CD14-positive monocyte (primary cell): ENCODE measurements around the gene ACSM3. TPM values are rescaled to one million over a fixed set of nuclear protein-coding genes. Genes with fewer than 3 reads are reported as not detected.

ENCODE experiments used
- DNase-seq, 3 donors: peaks; one replicate each; pipeline ENCODE4 v3.0.0-alpha.2; 2011 to 2022
- H2AFZ ChIP-seq: 2 replicates; pipeline ENCODE4 v1.6.0; 2012; ENCODE audit warnings: mild to moderate bottlenecking, low read depth, low read length, inconsistent platforms; ENCODE audit not compliant: insufficient read depth, poor library complexity, severe bottlenecking
- H3K27ac ChIP-seq, 2 donors: 1 replicate in 1 of 2; 2 replicates in 1 of 2; pipeline ENCODE4 v1.5.1; 2012 to 2013; ENCODE audit warnings: low read length in 2 of 2, control low read depth in 1 of 2, inconsistent platforms in 1 of 2, low read depth in 1 of 2, mild to moderate bottlenecking in 1 of 2
- H3K27me3 ChIP-seq, 2 donors: one replicate each; pipeline versions ENCODE4 v1.6.0 to v1.6.1; 2011 to 2013; ENCODE audit warnings: low read length in 2 of 2; ENCODE audit not compliant: control insufficient read depth in 2 of 2, insufficient read depth in 2 of 2
- H3K36me3 ChIP-seq, 2 donors: replicated peaks in 1 of 2; 1 replicate in 1 of 2; 2 replicates in 1 of 2; pipeline versions ENCODE4 v1.5.1 to v1.6.1; 2012 to 2013; ENCODE audit warnings: low read length in 2 of 2, control low read depth in 1 of 2, inconsistent platforms in 1 of 2, mild to moderate bottlenecking in 1 of 2; ENCODE audit not compliant: insufficient read depth in 2 of 2, control insufficient read depth in 1 of 2
- H3K4me1 ChIP-seq, 2 donors: 1 replicate in 1 of 2; 2 replicates in 1 of 2; pipeline versions ENCODE4 v1.5.1 to v1.6.1; 2012 to 2013; ENCODE audit warnings: low read length in 2 of 2, control low read depth in 1 of 2, inconsistent platforms in 1 of 2, mild to moderate bottlenecking in 1 of 2, moderate library complexity in 1 of 2; ENCODE audit not compliant: insufficient read depth in 2 of 2, control insufficient read depth in 1 of 2
- H3K4me2 ChIP-seq: replicated peaks from 2 replicates; pipeline ENCODE3; 2012; ENCODE audit warnings: low read length, moderate library complexity, mild to moderate bottlenecking; ENCODE audit not compliant: poor library complexity, severe bottlenecking; ENCODE audit errors: extremely low read depth
- H3K4me3 ChIP-seq, 3 experiments: fragments of 200-600 bp in 1 of 3; sonication (generic) in 1 of 3; replicated peaks in 1 of 3; 1 replicate in 2 of 3; 2 replicates in 1 of 3; pipeline ENCODE4 v1.5.1; 2011 to 2013; ENCODE audit warnings: low read length in 3 of 3, mild to moderate bottlenecking in 3 of 3, control low read depth in 2 of 3, low read depth in 2 of 3, inconsistent platforms in 1 of 3, moderate library complexity in 1 of 3
- H3K79me2 ChIP-seq: 2 replicates; pipeline ENCODE4 v1.6.0; 2012; ENCODE audit warnings: mild to moderate bottlenecking, control low read depth, inconsistent platforms, low read length, moderate library complexity; ENCODE audit not compliant: insufficient read depth
- H3K9ac ChIP-seq: 2 replicates; pipeline ENCODE4 v1.6.0; 2017; ENCODE audit warnings: low read length, mild to moderate bottlenecking; ENCODE audit not compliant: insufficient read depth, poor library complexity, severe bottlenecking
- H3K9me3 ChIP-seq, 2 donors: replicated peaks in 1 of 2; 1 replicate in 1 of 2; 2 replicates in 1 of 2; pipeline versions ENCODE4 v1.5.1 to v1.6.1; 2012 to 2013; ENCODE audit warnings: low read length in 2 of 2, control low read depth in 1 of 2; ENCODE audit not compliant: control insufficient read depth in 1 of 2, insufficient read depth in 1 of 2
- H4K20me1 ChIP-seq: 2 replicates; pipeline ENCODE4 v1.6.0; 2012; ENCODE audit warnings: mild to moderate bottlenecking, low read length, control low read depth, moderate library complexity; ENCODE audit not compliant: insufficient read depth
- H3K27ac Mint-ChIP-seq, 7 donors: one replicate each; pipeline ENCODE4 v1.8.0; 2020; ENCODE audit warnings: mild to moderate bottlenecking in 7 of 7, mixed read lengths in 7 of 7, moderate library complexity in 6 of 7, inconsistent platforms in 2 of 7
- H3K27me3 Mint-ChIP-seq, 3 donors: one replicate each; pipeline ENCODE4 v1.8.0; 2021 to 2022; ENCODE audit warnings: low read depth in 3 of 3, mild to moderate bottlenecking in 3 of 3, mixed read lengths in 3 of 3, moderate library complexity in 3 of 3, inconsistent platforms in 1 of 3
- H3K36me3 Mint-ChIP-seq, 2 donors: one replicate each; pipeline ENCODE4 v1.8.0; 2020; ENCODE audit warnings: mixed read lengths in 2 of 2, inconsistent platforms in 1 of 2, mild to moderate bottlenecking in 1 of 2
- H3K4me1 Mint-ChIP-seq: one replicate; pipeline ENCODE4 v1.8.0; 2020; ENCODE audit warnings: mild to moderate bottlenecking, mixed read lengths
- H3K4me3 Mint-ChIP-seq, 2 donors: one replicate each; pipeline ENCODE4 v1.8.0; 2020; ENCODE audit warnings: mild to moderate bottlenecking in 2 of 2, mixed read lengths in 2 of 2, moderate library complexity in 1 of 2
- H3K9me3 Mint-ChIP-seq, 7 donors: one replicate each; pipeline ENCODE4 v1.8.0; 2020 to 2022; ENCODE audit warnings: mixed read lengths in 7 of 7, mild to moderate bottlenecking in 6 of 7, moderate library complexity in 6 of 7, inconsistent platforms in 2 of 7
- CTCF ChIP-seq: fragments of 200-600 bp; IDR thresholded peaks from one replicate; pipeline ENCODE4 v1.8.0; 2022; ENCODE audit warnings: antibody characterized with exemption, mild to moderate bottlenecking
- WGBS: methylation state at CpG from one replicate; pipeline ENCODE4 v1.1.5; 2013; ENCODE audit warnings: missing lambda C conversion rate; ENCODE audit not compliant: insufficient coverage; 5-methylcytosine and 5-hydroxymethylcytosine counted together
- intact Hi-C, 2 donors: fragments of 100-400 bp; cut with micrococcal nuclease; formaldehyde crosslinking; loops; one replicate each; pipeline versions ENCODE4 v1.15.0 to v1.15.1; 2023
- polyA plus RNA-seq, 3 donors: library from polyadenylated mRNA; depleted of rRNA in 1 of 3; unstranded in 2 of 3; stranded (reverse) in 1 of 3; fragments of 300-500 nt in 2 of 3; fragments of >200 nt in 1 of 3; fragmentation: Illumina TruSeq in 2 of 3; gene quantifications; 1 replicate in 2 of 3; 2 replicates in 1 of 3; pipeline ENCODE4 v1.2.3, GENCODE V29; 2012 to 2021
- small RNA-seq: library from RNA; depleted of rRNA; stranded (forward); fragments of <200 nt; gene quantifications from one replicate; pipeline ENCODE3, GENCODE V24; 2012; ENCODE audit warnings: low read depth; ENCODE audit not compliant: insufficient read length

The ACSM3 gene
- polyA plus RNA-seq, 3 donors = 1.6 to 5.1 (median 1.9) TPM

GRCh38 chr16:20846030-20846429 lies 82.2 kb downstream of the ACSM3 start:
- DNase-seq = no peak
- intact Hi-C loops = no loop called here
- H3K9me3 Mint-ChIP-seq = no peaks in the 10 kb centered on the region
- Histone ChIP-seq H3K9me3 (no peaks in the 10 kb centered on the region), H3K4me3 (no peak overlapping the region), H3K27me3 (no peaks in the 10 kb centered on the region), H3K4me1 (peaks cover 11 to 21% of the 10 kb centered on the region in 2 donors), H4K20me1 (no peaks in the 10 kb centered on the region), H2AFZ (no peak overlapping the region), H3K27ac (peak overlapping the region in 1 of 2 donors; percentile 50), H3K36me3 (peaks cover 3 to 17% of the 10 kb centered on the region in 2 donors), H3K9ac (no peak overlapping the region), H3K4me2 (no peak overlapping the region), H3K79me2 (no peaks in the 10 kb centered on the region)
- no peaks in the 10 kb centered on the region for H3K27me3 Mint-ChIP-seq
- no peak overlapping the region for H3K4me3 Mint-ChIP-seq
- H3K27ac Mint-ChIP-seq = no peak overlapping the region
- 100% methylated on average over 6 of the region's 6 CpGs for WGBS
- H3K4me1 Mint-ChIP-seq = peaks cover 34% of the 10 kb centered on the region
- H3K36me3 Mint-ChIP-seq = peaks cover 10 to 26% of the 10 kb centered on the region in 2 donors
- TF ChIP-seq CTCF = no peak

- peaks cover 3 to 17% of the 10 kb centered on the region in 2 donors for H3K36me3 ChIP-seq
- no peak overlapping the region for H3K4me2 ChIP-seq
- no peak overlapping the region for H3K4me3 Mint-ChIP-seq
- H3K4me1 ChIP-seq = peaks cover 11 to 21% of the 10 kb centered on the region in 2 donors
- no peak overlapping the region for H3K4me3 ChIP-seq
- no peaks in the 10 kb centered on the region for H4K20me1 ChIP-seq
- H3K27me3 ChIP-seq = no peaks in the 10 kb centered on the region
- H2AFZ ChIP-seq = no peak overlapping the region
- no peaks in the 10 kb centered on the region for H3K27me3 Mint-ChIP-seq
- TF ChIP-seq CTCF = no peak
- no peaks in the 10 kb centered on the region for H3K9me3 Mint-ChIP-seq
- H3K4me1 Mint-ChIP-seq = peaks cover 34% of the 10 kb centered on the region
- no peak overlapping the region for H3K27ac ChIP-seq
- H3K9me3 ChIP-seq = no peaks in the 10 kb centered on the region
- H3K79me2 ChIP-seq = no peaks in the 10 kb centered on the region
- peaks cover 10 to 26% of the 10 kb centered on the region in 2 donors for H3K36me3 Mint-ChIP-seq
- H3K9ac ChIP-seq = no peak overlapping the region
- DNase-seq = no peak
- intact Hi-C loops = no loop called here
- H3K27ac Mint-ChIP-seq = peak overlapping the region in 1 of 7 donors; percentile 20
Measured at GRCh38 chr16:20846551-20846950, 82.7 kb downstream of the ACSM3 start.

Small RNAs within 50 kb of the gene (small RNA-seq; reads per million reads assigned to genes)
- gene RF00618 (not detected), gene RNU6-944P (not detected)

Other genes starting within 250 kb of the ACSM3 start
- gene ACSM2B, start 187.6 kb upstream of the ACSM3 start, polyA plus RNA-seq = not detected
- under 1 TPM in 2 of 3 donors, not detected in 1; 0.26 to 0.27 TPM for gene ACSM1, start 66.3 kb upstream of the ACSM3 start, polyA plus RNA-seq
- 10 to 100 TPM; 16.1 to 32.2 (median 23.5) TPM for gene THUMPD1, start 22.2 kb upstream of the ACSM3 start, polyA plus RNA-seq
- gene ERI2, start 42.5 kb downstream of the ACSM3 start, polyA plus RNA-seq = 10 to 100 TPM in 2 of 3 donors, 1 to 10 TPM in 1; 4.0 to 10.5 (median 10.4) TPM
- gene REXO5, start 42.5 kb downstream of the ACSM3 start, polyA plus RNA-seq = 1 to 10 TPM in 1 of 3 donors, under 1 TPM in 2; 0.52 to 1.4 (median 0.55) TPM
- gene DCUN1D3, start 136.3 kb downstream of the ACSM3 start, polyA plus RNA-seq = 1 to 10 TPM; 1.0 to 3.4 (median 1.3) TPM
- 10 to 100 TPM; 14.8 to 29.5 (median 25.5) TPM for gene LYRM1, start 136.8 kb downstream of the ACSM3 start, polyA plus RNA-seq